H9 (cell line): Measurements from ENCODE around the gene OST4. TPM values are rescaled to one million over a fixed set of nuclear protein-coding genes. Genes with fewer than 3 reads are reported as not detected.

Experiments
- DNase-seq: peaks from one replicate; pipeline ENCODE4 v3.0.0-alpha.2; 2017
- H2AFZ ChIP-seq: one replicate; pipeline ENCODE4 v1.6.1; 2013; ENCODE audit warnings: mild to moderate bottlenecking, low read length, control low read depth, moderate library complexity
- H2AK5ac ChIP-seq: 2 replicates; pipeline ENCODE4 v1.6.1; 2013; ENCODE audit warnings: low read length, control low read depth, mixed read lengths; ENCODE audit not compliant: insufficient read length
- H2BK120ac ChIP-seq: one replicate; pipeline ENCODE4 v1.6.1; 2013; ENCODE audit warnings: low read depth, mild to moderate bottlenecking, low read length, control low read depth, inconsistent platforms; ENCODE audit not compliant: poor library complexity, severe bottlenecking
- H2BK12ac ChIP-seq: 2 replicates; pipeline ENCODE4 v1.6.1; 2013; ENCODE audit warnings: low read length, control low read depth, mixed read lengths, low read depth; ENCODE audit not compliant: insufficient read length
- H2BK15ac ChIP-seq: 2 replicates; pipeline ENCODE4 v1.6.1; 2013; ENCODE audit warnings: low read depth, low read length, control low read depth
- H2BK20ac ChIP-seq: one replicate; pipeline ENCODE4 v1.6.1; 2013; ENCODE audit warnings: low read depth, mild to moderate bottlenecking, low read length, control low read depth, inconsistent platforms; ENCODE audit not compliant: poor library complexity, severe bottlenecking
- H2BK5ac ChIP-seq: 2 replicates; pipeline ENCODE4 v1.6.1; 2013; ENCODE audit warnings: low read length, control low read depth, mixed read lengths; ENCODE audit not compliant: insufficient read length
- H3K14ac ChIP-seq: 2 replicates; pipeline ENCODE4 v1.6.1; 2013; ENCODE audit warnings: low read length, control low read depth; ENCODE audit not compliant: insufficient read depth
- H3K18ac ChIP-seq: 2 replicates; pipeline ENCODE4 v1.6.1; 2013; ENCODE audit warnings: low read depth, mild to moderate bottlenecking, mixed read lengths, low read length, control low read depth; ENCODE audit not compliant: insufficient read length
- H3K23ac ChIP-seq: 2 replicates; pipeline ENCODE4 v1.6.1; 2013; ENCODE audit warnings: low read length, control low read depth, mixed read lengths, low read depth; ENCODE audit not compliant: insufficient read length
- H3K23me2 ChIP-seq: 2 replicates; pipeline ENCODE4 v1.6.1; 2013; ENCODE audit warnings: low read depth, mild to moderate bottlenecking, mixed read lengths, low read length, control low read depth; ENCODE audit not compliant: insufficient read length, poor library complexity, severe bottlenecking
- H3K27ac ChIP-seq: 2 replicates; pipeline ENCODE4 v1.5.1; 2013; ENCODE audit warnings: low read length, control low read depth, mixed read lengths, low read depth; ENCODE audit not compliant: insufficient read length
- H3K27me3 ChIP-seq: 2 replicates; pipeline ENCODE4 v1.6.1; 2013; ENCODE audit warnings: low read length, control low read depth, inconsistent platforms; ENCODE audit not compliant: insufficient read depth
- H3K4ac ChIP-seq: 2 replicates; pipeline ENCODE4 v1.6.1; 2013; ENCODE audit warnings: low read depth, mild to moderate bottlenecking, control low read depth, inconsistent platforms, low read length, moderate library complexity
- H3K4me1 ChIP-seq: 2 replicates; pipeline ENCODE4 v1.6.1; 2013; ENCODE audit warnings: low read length, control low read depth, inconsistent platforms; ENCODE audit not compliant: insufficient read depth
- H3K4me2 ChIP-seq: 2 replicates; pipeline ENCODE4 v1.6.1; 2013; ENCODE audit warnings: low read length, control low read depth, mixed read lengths; ENCODE audit not compliant: insufficient read length, insufficient read depth
- H3K56ac ChIP-seq: 2 replicates; pipeline ENCODE4 v1.6.1; 2013; ENCODE audit warnings: low read depth, mild to moderate bottlenecking, mixed read lengths, low read length, control low read depth; ENCODE audit not compliant: insufficient read length
- H3K79me1 ChIP-seq: 2 replicates; pipeline ENCODE4 v1.6.1; 2013; ENCODE audit warnings: low read depth, mild to moderate bottlenecking, moderate library complexity, low read length, control low read depth, inconsistent platforms; ENCODE audit not compliant: insufficient read depth, poor library complexity, severe bottlenecking
- H3K79me2 ChIP-seq: 2 replicates; pipeline ENCODE4 v1.6.1; 2013; ENCODE audit warnings: low read length, control low read depth, inconsistent platforms; ENCODE audit not compliant: insufficient read depth
- H3K9ac ChIP-seq: 2 replicates; pipeline ENCODE4 v1.6.1; 2013; ENCODE audit warnings: low read length, control low read depth, mixed read lengths; ENCODE audit not compliant: insufficient read length; ENCODE audit errors: extremely low read depth
- H3K9me3 ChIP-seq: one replicate; pipeline ENCODE4 v1.6.1; 2013; ENCODE audit warnings: low read depth, low read length, inconsistent platforms; ENCODE audit not compliant: control insufficient read depth
- H3T11ph ChIP-seq: one replicate; pipeline ENCODE4 v1.6.1; 2013; ENCODE audit warnings: mild to moderate bottlenecking, low read length, control low read depth, inconsistent platforms
- H4K20me1 ChIP-seq: one replicate; pipeline ENCODE4 v1.6.1; 2013; ENCODE audit not compliant: control insufficient read depth, insufficient read length, insufficient read depth
- H4K5ac ChIP-seq: 2 replicates; pipeline ENCODE4 v1.6.1; 2013; ENCODE audit warnings: low read depth, mild to moderate bottlenecking, mixed read lengths, low read length, control low read depth; ENCODE audit not compliant: insufficient read length
- H4K8ac ChIP-seq: replicated peaks from 2 replicates; pipeline ENCODE4 v1.6.1; 2013; ENCODE audit warnings: low read length, control low read depth, mixed read lengths, low read depth; ENCODE audit not compliant: insufficient read length
- H4K91ac ChIP-seq: 2 replicates; pipeline ENCODE4 v1.6.1; 2013; ENCODE audit warnings: low read depth, mild to moderate bottlenecking, moderate library complexity, mixed read lengths, low read length, control low read depth; ENCODE audit not compliant: insufficient read length
- H3K27ac Mint-ChIP-seq, 3 experiments: 2 replicates in 2 of 3; 3 replicates in 1 of 3; pipeline ENCODE4 v1.8.0; 2020 to 2021; ENCODE audit warnings: mixed read lengths in 3 of 3, mild to moderate bottlenecking in 1 of 3, moderate library complexity in 1 of 3
- H3K27me3 Mint-ChIP-seq: 2 replicates; pipeline ENCODE4 v1.8.0; 2021; ENCODE audit warnings: low read depth, mild to moderate bottlenecking, moderate library complexity, mixed read lengths
- H3K36me3 Mint-ChIP-seq, 3 experiments: 2 replicates in 2 of 3; 3 replicates in 1 of 3; pipeline ENCODE4 v1.8.0; 2020 to 2021; ENCODE audit warnings: low read depth in 3 of 3, mixed read lengths in 3 of 3; ENCODE audit not compliant: insufficient read depth in 1 of 3
- H3K4me1 Mint-ChIP-seq, 2 experiments: 2 replicates each; pipeline ENCODE4 v1.8.0; 2020; ENCODE audit warnings: mixed read lengths in 2 of 2
- H3K4me3 Mint-ChIP-seq, 2 experiments: 2 replicates in 1 of 2; 3 replicates in 1 of 2; pipeline ENCODE4 v1.8.0; 2020 to 2021; ENCODE audit warnings: mild to moderate bottlenecking in 2 of 2, mixed read lengths in 2 of 2, moderate library complexity in 1 of 2
- H3K9me3 Mint-ChIP-seq, 2 experiments: 2 replicates in 1 of 2; 3 replicates in 1 of 2; pipeline ENCODE4 v1.8.0; 2020; ENCODE audit warnings: mild to moderate bottlenecking in 2 of 2, mixed read lengths in 2 of 2, moderate library complexity in 1 of 2
- CTCF ChIP-seq: fragments of 200-600 bp; sonication (generic); conservative IDR thresholded peaks from 3 replicates; pipeline ENCODE4 v1.8.0; 2021; ENCODE audit warnings: antibody characterized with exemption, mild to moderate bottlenecking
- WGBS: extraction: QIAGEN DNeasy Blood & Tissue Kit; methylation state at CpG from one replicate; pipeline ENCODE4 v1.1.7; 2013; ENCODE audit warnings: missing lambda C conversion rate, low lambda C conversion rate, mixed read lengths; ENCODE audit not compliant: insufficient read length; ENCODE audit errors: extremely low coverage; 5-methylcytosine and 5-hydroxymethylcytosine counted together
- total RNA-seq: library from RNA; stranded (reverse); gene quantifications from 2 replicates; pipeline ENCODE4 v1.2.1, GENCODE V29; 2021

OST4 gene
- total RNA-seq, 1 experiment from 2014 or later = 215 TPM

DNA sequence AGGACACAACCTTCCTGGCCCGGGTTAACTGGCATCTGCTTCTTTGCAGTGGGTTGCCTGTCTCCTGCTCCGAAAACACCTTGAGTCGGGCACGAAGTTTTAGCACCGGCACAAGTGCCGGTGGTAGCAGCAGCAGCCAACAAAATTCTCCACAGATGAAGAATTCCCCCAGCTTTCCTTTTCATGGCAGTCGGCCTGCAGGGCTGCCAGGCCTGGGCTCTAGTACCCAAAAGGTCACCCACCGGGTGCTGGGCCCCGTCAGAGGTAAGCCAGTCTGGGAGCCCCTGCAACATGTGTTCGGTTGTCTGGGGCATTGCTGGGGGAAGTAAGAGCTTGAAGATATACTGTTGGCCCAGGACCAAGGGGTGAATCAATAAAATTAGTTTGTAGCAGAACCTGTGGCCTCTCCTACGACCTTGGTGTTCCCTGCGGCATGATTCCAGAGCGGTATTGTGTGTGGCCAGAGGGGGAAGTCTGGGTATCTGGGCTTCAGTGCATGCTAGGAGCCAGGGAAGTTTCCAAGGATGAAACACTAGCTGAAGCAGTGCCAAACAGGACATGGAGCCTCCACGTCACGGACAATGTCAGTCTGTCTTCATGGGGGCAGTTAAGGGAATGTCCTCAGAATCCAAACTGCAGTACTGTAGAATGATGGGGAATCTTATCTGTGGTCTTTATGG lies 12.2 kb downstream of the OST4 start:
- Histone ChIP-seq H2BK20ac (no peak overlapping the region), H3K27me3 (no peaks in the 10 kb centered on the region), H2BK15ac (no peak overlapping the region), H4K5ac (no peak overlapping the region), H3K4ac (no peak overlapping the region), H2AK5ac (no peak overlapping the region), H3K14ac (no peak overlapping the region), H3K27ac (no peak overlapping the region), H3K79me2 (no peaks in the 10 kb centered on the region), H3K9me3 (no peaks in the 10 kb centered on the region), H3K23me2 (no peaks in the 10 kb centered on the region), H3K4me2 (no peak overlapping the region), H3K18ac (no peak overlapping the region), H3T11ph (no peak overlapping the region), H4K91ac (no peak overlapping the region), H4K8ac (no peak overlapping the region), H3K56ac (no peak overlapping the region), H2AFZ (no peak overlapping the region), H2BK120ac (no peak overlapping the region), H2BK12ac (no peak overlapping the region), H2BK5ac (no peak overlapping the region), H3K4me1 (no peaks in the 10 kb centered on the region), H3K9ac (no peak overlapping the region), H3K79me1 (no peaks in the 10 kb centered on the region), H4K20me1 (no peaks in the 10 kb centered on the region), H3K23ac (no peak overlapping the region)
- Mint-ChIP-seq H3K4me3 (no peak overlapping the region), H3K4me1 (no peaks in the 10 kb centered on the region), H3K9me3 (no peaks in the 10 kb centered on the region), H3K36me3 (peaks cover 12 to 61% (median 57%) of the 10 kb centered on the region in 3 experiments; a peak in 5 of 7 replicates), H3K27me3 (no peaks in the 10 kb centered on the region), H3K27ac (no peak overlapping the region; a peak in 1 of 7 replicates)
- TF ChIP-seq CTCF = no peak
- WGBS = no CpG with 5 or more reads among the region's 15 CpGs
- no peak for DNase-seq
